GM12892 (cell line): ENCODE results near the gene PHF21A.

ENCODE experiments used
- POLR2A ChIP-seq: IDR thresholded peaks from 2 replicates; pipeline ENCODE4 v1.6.1; 2011; ENCODE audit warnings: low read depth, low read length, control low read depth
- POLR2AphosphoS5 ChIP-seq: IDR thresholded peaks from 2 replicates; pipeline ENCODE4 v1.6.1; 2011; ENCODE audit warnings: low read depth, low read length, control low read depth
- TAF1 ChIP-seq: IDR thresholded peaks from 2 replicates; pipeline ENCODE4 v1.6.1; 2011; ENCODE audit warnings: low read depth, mild to moderate bottlenecking, control low read depth, low read length, borderline replicate concordance

DNA sequence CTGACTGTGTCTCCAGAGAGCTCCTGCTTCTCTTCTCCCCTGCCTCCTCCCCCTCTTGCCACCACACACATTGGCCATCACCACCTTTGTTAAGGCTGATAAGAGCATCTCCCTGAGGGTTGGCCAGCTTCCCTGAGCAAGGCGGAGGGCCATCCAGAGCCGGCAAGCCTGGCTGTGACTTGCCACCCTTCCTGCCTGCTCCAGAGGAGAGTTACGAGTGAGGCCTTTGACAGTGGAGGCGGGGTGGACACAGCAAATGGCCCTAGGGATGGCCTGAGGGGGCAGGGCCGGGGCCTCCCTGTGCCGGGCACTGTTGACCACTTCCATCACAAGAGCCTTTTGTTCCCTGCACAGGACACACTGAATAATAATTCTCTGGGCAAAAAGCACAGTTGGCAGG, 219.6 kb downstream of the PHF21A start:
- no peak for TF ChIP-seq TAF1
- TF ChIP-seq POLR2A, result no peak
- TF ChIP-seq POLR2AphosphoS5, result no peak
